GM19463 (cell line): ENCODE data around the gene CD55.

Experiments
- ATAC-seq: cut with Tn5 transposase; IDR thresholded peaks from one replicate; pipeline ENCODE4 v1.9.1; 2021; ENCODE audit warnings: mild to moderate bottlenecking, moderate library complexity; ENCODE audit not compliant: unreplicated experiment

Gene CD55

DNA sequence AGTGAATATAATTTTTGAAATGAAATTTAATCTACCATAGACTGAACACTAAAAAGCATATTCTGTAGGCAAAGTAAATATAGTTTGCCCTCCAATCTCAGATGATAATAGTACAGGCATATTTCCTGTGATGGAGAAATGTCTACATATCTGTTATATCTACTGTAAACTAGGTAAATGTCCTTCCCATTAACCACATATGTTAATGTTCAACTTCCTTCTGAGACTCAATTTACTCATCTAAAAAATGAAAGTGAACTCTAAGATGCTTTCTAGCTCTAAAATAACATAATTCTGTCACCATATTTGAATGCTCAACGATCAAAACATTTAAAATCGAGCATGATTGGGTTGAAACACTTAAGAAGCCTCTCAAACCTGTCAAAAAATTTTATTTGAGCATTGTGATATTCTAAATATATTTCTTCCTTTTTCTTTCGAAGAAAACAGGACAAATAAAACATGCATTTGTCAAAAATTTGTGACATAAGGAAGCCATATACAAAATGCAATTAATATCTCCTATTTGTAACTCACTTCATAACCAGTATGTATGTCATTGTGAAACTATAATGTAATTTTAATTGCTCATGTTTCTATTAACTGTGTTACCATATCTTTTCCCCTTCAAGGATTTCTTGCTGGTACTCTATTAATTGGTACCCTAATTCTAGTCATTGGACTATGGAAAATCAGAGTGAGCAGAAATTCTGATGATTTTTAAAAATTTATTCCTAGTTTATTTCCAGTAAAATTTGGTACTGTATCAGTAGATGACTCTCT lies 34.2 kb downstream of the CD55 start:
- no peak for ATAC-seq

DNA sequence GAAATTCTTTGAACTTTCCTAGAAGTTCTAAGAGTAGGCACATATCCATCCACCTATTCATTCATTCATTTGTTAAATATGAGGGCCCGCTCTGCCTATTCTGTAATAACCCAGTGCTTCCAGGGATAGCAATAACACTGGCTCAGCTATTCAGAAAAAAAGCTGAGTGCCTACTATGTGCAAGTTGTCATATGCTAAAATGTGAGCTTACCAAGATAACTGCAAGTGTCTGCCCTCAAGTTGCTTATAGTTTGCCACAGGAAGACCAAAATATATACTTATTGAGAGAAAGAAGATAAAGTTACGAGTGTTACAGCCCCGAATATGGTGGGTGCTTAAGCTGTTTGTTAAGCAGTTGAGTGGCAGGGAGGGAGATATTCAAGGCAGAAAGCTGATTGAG lies 39.6 kb downstream of the CD55 start:
- no peak for ATAC-seq

DNA sequence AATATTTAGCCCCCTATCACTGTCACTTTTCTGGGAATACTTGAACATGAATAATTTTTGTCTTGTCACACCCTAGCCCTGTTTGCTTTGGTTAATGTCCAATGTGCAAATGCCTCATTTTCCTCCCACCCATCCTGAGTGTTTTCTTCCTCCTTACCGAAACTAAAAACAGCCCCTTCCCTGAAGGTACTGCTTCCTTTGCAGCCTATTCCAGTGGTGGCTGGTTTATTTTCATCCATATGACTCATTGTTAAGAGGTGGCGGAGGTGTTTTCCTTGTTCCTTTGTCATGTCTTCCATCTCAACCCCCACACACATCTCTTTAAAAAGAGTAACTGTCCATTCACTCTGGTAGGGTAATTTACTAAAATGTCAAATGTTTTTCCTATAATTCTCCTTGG lies 40.4 kb downstream of the CD55 start:
- no peak for ATAC-seq

DNA sequence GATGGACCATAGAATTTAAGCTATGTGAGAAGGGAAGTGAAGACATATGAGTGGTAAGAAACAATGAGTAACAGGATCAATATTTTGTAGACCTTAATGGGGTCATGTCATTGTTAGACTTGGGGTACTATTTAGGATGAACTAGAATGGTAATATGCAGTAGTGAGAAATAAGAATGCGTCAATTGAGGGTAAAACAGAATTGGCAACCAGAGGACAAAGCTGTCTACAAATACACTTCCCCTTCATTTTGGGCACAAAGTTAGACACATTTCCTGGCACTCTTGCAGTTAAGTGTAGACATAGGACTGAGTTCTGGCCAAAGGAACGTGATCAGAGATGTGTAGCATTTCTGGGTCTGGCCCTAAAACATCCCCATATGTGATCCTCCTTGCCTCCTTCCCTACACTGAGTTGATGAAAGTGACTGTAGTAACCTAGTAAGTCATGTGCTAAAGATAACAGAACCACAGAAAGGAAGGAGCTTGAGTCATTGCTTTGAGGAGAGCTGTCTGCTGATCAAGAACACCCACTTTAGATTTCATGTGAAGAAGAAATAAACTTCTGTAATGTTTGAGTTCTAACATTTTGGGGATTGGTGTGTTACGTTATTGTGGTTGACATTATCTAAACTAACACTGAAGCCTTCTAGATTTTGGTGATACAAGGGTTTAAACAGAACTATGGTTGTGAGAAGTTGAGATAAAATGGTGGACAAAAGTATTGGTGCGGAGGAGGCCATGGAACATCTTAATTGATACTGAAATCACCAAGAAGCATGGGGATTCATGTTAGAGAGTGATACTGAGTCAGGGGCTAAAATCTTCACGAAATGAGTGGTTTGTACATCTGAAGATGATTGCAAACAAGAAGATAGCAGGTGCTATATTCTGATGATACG lies 41.7 kb downstream of the CD55 start:
- ATAC-seq, result no peak

DNA sequence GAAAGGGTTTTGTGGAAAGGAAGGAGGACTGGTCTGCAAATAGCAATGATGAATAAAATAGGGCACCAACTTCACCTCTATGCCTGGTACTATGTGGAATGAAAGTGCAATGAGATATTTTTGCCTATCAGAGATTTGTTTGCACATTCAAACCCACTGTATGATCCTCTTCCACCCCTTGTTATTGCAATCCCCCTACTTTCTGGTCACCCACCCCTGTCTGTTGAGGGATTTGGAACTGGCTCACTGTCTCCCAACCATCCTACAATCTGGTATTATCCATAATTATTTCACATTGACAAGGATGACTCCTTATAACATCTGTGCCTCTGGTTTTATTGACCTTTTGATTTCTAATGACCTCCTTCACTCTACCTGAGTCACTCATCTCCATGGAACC lies 42.4 kb downstream of the CD55 start:
- ATAC-seq, result no peak

DNA sequence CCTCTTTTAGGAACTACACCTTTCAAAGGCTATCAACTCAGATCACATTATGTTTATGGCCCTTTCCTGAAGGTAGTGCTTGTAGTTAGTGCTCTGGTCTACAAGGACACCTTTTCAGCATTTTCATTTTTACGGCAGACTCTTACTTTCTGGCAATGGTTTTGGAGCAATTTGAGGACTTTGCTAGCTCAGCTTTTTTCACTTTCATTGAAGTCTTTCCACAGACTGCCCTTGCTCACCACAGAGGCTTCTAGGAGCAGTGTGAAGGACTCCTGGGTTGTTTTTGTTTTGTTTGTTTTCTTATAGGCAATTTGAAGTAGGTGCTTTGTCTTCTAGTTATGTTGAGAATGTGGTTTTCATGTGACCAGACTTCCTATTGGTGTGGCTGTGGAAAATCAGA lies 43.1 kb downstream of the CD55 start:
- no peak for ATAC-seq

DNA sequence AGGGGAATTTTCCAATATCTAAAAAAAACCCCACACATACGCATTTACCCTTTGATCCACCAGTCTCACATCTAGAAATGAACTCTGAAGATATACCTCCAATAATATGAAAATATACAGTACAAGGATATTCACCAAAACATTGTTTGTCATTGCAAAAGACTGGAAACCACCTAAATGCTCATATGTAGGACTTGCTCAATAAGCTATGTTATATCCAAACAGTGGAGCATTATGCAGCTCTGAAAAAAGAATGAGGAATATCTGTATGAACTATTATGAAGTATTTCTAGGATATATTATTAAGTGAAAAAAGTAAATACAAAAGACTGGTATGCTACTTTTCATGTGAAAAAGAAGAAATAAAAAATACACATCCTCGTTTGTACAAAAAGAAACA lies 43.6 kb downstream of the CD55 start:
- no peak for ATAC-seq

DNA sequence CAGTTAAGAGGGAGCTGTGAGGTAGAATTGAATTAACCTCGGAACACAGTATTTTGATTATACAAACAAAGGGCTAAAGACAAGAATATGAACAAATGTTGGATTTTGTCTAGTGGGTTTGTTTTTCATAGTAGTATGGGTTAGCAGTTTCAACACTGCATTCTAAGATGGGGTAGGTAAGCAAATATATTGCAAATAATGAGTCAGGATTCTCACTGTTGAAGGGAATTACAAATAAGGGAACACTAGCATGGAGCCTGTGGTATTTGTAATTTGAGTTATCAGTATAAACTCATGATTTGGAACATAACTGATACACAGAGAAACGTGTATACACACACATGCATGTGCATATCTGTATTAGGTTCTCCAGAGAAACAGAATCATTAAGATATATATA lies 44.5 kb downstream of the CD55 start:
- ATAC-seq, result no peak

DNA sequence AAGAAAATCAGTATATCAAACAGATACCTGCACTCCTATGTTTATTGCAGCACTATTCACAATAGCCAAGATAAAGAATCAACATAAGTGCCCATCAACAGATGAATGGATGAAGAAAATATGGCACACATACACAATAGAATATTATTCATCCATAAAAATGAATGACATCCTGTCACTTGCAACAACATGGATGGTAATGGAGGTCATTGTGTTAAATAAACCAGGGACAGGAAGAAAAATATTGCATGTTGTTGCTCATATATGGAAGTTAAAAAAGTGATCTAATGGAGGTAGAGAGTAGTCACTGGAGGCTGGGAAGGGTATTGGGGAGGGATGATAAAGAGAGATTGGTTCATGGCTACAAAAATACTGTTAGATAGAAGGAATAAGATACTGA lies 67.2 kb downstream of the CD55 start:
- no peak for ATAC-seq

DNA sequence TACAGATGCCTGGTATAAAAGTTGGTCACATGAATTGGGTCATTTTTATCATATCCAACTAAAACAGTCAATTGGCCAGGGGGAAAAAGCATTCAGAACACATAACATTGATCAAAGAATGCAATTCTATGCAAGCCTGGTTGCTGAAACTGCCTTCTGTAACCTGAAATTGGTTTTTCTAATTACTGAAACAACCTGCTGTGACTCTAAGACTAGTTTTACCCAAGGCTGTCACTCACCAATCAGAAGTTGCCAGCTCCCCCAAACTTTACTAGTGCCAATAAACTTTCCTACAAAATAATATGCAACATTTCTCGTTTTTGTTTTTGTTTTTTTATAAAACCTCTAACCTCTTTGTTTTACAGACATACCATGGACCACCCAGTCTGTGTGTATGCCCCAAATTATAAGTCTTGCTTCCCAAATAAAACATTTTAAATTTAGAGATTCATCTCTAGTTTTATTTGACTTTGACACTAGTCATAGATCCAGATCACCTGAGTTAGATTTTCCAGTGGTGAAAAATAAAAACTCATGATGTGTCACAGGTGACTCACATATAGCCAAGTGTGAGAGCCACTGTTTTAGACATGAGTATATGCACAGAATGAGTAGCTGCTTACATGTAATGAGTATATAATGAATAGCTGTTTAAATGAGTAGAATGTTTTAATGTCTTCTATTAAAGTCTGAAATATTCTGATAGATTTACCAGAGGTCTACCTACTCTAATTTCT lies 68.4 kb downstream of the CD55 start:
- no peak for ATAC-seq

DNA sequence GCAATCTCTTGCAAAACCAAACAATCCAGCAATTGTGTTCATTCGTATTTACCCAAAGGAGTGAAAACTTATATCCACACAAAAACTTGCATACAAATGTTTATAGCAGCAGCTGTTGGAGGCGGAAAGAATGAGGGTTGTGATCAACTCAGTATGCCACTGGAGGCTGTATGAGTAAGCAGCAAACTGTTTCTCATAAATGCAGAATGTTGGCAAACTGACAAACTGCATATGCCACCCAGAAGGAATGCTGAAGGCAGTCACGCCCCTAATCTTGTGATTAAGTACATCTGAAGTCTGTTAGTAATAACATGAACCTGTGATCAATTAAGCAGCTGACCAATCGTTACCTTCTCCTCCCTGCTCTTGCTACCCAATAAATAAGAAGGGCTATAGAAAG lies 72.1 kb downstream of the CD55 start:
- ATAC-seq, result no peak

DNA sequence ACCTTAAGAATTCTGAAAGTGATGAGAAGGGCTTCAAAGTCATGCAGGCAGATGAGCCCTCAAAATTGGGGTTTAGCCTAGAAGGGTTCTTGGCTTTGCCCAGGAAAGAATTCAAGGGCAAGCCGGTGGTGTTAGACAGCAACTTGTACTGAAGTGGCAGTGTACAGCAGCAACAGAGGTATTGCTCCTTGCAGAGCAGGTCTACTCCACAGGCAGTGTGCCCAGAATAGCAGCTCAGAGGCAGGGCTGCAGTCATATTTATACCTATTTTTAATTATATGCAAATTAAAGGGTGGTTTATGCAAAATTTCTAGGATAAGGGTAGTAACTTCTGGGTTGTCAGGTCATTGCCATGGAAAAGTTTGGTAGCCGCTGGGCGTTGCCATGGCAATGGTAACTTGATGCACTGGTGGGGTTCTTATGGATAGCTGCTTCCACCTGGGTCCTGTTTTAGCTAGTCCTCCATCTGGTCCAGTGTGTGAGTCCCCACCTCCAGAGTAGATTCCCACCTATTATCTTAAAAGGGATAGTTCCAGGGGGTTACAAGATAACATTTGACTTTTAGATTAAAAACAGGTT lies 74.8 kb downstream of the CD55 start:
- no peak for ATAC-seq

DNA sequence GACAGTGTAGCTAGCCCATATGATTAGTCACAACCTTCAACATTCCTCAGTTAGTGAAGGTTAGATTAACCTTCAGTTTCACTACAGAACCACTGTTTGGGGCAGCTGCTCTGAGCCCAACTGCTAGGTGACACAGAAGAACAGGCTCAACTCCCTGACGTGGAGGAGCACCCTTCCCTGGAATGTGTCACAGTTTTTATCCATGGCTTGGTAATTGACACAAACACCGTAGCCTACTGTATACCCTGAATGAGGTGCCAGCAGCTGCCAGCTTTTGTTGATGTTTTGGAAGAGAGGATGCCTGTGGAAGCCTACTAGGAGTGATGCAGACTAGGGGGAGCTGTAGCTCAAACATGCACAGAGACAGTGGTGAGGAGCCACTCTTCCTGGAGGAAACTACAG lies 76.0 kb downstream of the CD55 start:
- no peak for ATAC-seq

DNA sequence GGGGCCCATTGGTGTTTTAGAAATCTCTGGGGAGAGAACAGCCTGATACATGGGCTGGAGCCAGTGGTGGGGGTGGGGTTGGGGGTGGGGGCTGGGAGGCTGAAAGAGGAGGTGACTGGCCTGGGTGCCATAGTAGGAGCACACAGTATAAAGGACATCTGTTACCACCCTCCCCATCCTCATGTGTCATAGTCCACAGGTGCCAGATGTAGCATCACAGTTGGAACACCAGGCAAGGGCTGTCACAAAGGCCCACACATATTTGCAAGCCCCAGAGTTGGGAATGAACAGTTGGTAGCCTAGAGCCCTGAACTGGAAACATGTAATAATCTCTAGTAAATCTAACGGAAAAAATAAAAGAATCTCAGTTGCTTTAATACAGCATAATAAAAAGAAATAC lies 77.5 kb downstream of the CD55 start:
- ATAC-seq, result no peak

DNA sequence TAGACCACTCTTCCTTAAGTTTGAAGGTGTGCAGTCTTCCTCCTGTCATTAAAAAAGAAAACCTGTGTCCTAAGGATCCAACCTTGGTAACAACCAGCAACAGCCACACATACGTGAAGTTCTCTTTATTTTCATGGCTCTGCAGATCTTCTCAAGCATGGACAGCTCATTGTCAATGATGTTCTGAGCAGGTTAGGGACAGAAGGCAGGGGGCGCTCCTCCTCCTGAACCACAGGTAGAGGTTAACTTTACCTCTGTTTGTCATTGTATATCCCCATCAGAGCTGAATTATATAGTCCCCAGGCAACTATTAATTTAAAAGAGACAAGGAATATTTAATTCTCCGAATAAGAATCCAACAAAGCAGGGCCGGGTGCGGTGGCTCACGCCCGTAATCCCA lies 80.1 kb downstream of the CD55 start:
- ATAC-seq, result no peak

DNA sequence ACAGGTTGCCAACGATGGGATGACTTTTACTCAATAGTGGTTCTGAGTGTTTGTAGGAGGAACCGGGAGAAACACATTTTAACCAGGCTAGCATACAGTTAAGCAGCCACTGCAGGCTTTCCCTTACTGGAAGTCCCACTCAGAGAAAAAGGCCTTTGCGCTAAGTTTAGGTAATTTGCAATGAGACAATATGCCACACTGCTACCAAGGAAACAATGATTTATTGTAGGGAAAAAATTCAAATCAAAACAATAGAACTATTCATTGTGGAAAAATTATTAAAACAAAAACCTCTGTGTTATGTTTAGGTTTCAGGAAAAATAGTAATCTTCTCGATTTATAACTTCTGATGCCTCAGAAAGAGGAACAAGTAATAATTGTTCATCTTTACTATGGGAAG lies 81.3 kb downstream of the CD55 start:
- no peak for ATAC-seq

DNA sequence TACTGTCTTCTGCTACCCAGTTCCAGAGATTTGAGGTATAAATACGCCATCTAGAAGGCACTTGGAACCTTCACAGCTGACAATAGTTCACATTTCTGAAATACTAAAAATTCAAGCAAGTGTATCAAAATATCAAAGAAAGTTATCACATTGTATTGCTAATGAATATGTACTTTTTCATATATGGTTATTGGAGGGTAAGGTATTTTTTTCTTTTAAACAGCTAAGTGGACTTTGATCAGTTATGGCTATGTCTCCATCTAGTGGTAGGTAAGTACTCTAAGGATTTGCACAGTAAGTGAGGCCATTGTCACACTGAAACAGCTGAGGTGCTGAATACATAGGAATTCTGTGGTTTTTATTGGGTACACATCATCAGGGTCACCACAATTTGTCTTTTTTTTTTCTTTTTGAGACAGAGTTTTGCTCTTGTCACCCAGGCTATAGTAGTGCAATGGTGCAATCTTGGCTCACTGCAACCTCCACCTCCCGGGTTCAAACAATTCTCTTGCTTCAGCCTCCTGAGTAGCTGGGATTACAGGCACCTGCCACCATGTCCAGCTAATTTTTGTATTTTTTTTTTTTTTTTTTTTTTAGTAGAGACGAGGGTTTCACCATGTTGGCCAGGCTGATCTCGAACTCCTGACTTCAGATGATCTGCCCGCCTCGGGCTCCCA lies 83.5 kb downstream of the CD55 start:
- ATAC-seq, result no peak

DNA sequence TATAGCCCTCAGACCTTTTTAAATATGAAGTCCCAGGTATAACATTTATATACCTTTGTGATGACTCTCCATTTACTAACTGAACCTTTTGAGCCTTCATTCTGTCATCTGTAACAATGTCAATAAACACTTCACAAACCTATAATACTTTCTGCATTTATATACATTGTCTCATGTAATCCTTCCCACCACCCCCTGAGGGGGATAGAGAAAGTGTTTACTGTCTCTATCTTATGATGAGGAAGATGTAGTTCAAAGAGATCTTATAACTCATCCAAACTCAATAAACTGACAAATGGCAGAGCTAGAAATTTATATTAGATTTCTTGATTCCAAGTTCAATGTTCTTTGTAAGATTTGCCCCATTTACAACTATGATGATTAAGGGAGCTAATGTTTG lies 84.3 kb downstream of the CD55 start:
- ATAC-seq, result no peak

DNA sequence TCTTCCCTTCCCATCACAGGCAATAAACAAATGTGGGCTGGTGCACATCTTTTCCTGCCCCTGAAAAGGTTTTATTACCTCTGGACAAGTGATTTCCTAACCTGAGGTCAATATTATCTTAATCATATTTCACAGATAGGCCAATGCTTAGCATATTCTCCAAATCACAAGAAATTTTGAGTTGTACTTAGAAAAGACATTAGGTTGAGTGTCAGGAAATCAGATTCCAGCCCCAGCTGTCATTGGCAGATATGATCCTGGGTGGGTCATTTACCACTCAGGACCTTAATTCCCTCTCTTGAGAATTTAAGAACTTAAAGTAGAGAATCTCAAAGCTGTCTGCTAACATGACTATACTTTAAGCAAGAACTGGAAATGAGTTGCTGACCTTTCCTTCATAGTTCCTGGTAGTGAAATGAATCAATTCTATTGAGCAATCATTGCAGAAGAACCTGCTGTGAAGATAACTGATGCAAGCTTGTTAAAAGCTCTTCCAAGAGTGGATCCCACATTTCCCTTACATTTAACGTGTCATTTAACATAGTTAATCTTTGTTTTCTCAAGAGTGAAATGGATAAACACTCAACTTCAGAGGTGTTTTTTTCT lies 86.3 kb downstream of the CD55 start:
- ATAC-seq, result no peak
